Keratinocyte (primary cell): ENCODE measurements around the gene INKA2.

ENCODE experiments used
- EZH2 ChIP-seq: IDR thresholded peaks from one replicate; pipeline ENCODE4 v1.6.1; 2012; ENCODE audit warnings: inconsistent platforms, mild to moderate bottlenecking, low read length, moderate library complexity
- TF ChIP-seq, protein P1 (sequence below), 3 experiments: IDR thresholded peaks in 1 of 3; conservative IDR thresholded peaks in 1 of 3; optimal IDR thresholded peaks in 1 of 3; 2 replicates in 2 of 3; 3 replicates in 1 of 3; pipeline versions ENCODE3 to v1.5.1; 2011; ENCODE audit warnings: low read length in 3 of 3, mild to moderate bottlenecking in 3 of 3, moderate library complexity in 2 of 3, control low read depth in 1 of 3, inconsistent platforms in 1 of 3; ENCODE audit not compliant: insufficient read depth in 2 of 3; ENCODE audit errors: extremely low read depth in 1 of 3

DNA sequence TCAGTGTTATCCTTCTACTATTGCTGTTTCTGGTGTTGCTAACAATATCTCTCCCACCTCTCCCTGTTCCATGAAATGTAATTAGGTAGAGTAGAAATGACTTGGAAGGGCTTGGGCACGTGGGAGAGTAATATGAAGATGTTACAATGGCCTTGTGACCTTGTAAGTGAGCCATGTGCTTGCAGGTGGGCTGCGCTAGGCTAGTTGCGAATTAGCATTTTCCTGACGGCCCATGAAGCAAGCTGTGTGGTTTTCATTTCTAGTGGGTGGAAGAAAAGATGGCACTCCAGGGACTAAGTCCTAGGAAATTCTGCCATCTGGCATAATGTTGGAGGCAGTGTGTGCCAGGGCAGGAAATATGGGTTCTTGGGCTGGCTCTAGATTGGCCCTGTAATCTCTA, 8.8 kb upstream of the INKA2 start:
- TF ChIP-seq, protein P1, sequence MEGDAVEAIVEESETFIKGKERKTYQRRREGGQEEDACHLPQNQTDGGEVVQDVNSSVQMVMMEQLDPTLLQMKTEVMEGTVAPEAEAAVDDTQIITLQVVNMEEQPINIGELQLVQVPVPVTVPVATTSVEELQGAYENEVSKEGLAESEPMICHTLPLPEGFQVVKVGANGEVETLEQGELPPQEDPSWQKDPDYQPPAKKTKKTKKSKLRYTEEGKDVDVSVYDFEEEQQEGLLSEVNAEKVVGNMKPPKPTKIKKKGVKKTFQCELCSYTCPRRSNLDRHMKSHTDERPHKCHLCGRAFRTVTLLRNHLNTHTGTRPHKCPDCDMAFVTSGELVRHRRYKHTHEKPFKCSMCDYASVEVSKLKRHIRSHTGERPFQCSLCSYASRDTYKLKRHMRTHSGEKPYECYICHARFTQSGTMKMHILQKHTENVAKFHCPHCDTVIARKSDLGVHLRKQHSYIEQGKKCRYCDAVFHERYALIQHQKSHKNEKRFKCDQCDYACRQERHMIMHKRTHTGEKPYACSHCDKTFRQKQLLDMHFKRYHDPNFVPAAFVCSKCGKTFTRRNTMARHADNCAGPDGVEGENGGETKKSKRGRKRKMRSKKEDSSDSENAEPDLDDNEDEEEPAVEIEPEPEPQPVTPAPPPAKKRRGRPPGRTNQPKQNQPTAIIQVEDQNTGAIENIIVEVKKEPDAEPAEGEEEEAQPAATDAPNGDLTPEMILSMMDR (optimal IDR thresholded peaks at IDR 0.05 in 1 of 3, IDR thresholded peaks at IDR 0.05 in 1 of 3, conservative IDR thresholded peaks at IDR 0.05 in 1 of 3; ENCODE audit: extremely low read depth in 1 of 3, insufficient read depth in 2 of 3, low read length in 3 of 3): no peak
- TF ChIP-seq EZH2: no peak
